HG02678 (cell line): ENCODE results near the gene CHIC2.

Experiments used
- ATAC-seq: cut with Tn5 transposase; IDR thresholded peaks from one replicate; pipeline ENCODE4 v1.9.1; 2021; ENCODE audit warnings: mild to moderate bottlenecking, moderate library complexity; ENCODE audit not compliant: unreplicated experiment

The CHIC2 gene

GRCh38 chr4:54011201-54011600 is 53.2 kb downstream of the CHIC2 start:
- ATAC-seq, result no peak

DNA sequence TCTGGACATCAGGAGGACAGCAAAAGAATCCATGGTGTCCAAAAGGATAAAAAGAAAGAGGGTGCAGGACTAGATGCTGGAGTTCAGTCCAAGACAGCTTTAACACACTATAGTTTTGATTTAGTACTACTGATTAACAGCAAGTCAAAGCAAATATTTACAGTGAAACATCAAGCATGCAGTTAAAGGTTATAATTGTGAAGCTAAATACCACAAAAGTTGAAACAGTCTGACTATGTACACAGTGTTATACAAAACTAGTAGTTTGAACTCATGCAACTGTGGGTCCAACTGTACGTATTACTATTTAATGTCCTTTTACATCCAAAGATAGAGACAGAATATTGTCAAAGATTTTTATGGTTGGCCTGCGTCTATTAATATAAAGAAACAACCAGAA is 57.6 kb downstream of the CHIC2 start:
- no peak for ATAC-seq

DNA sequence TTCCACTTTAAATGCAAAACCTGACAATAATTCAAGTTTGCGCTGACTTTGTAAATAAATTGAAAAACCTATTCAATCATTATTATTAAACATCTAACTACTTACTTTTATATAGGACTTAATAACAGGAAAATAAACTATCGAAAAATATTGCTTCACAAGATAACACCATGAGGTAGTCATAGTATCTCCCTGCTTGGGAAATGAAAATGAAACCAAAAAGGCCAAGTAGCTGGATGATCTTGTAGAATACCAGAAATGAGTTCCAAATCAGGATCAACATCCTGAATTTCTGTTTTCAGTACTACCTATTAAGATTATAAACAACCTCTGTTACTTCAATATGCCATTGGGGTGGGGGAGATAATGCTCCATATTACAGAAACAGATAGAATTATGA is 58.9 kb downstream of the CHIC2 start:
- no peak for ATAC-seq

DNA sequence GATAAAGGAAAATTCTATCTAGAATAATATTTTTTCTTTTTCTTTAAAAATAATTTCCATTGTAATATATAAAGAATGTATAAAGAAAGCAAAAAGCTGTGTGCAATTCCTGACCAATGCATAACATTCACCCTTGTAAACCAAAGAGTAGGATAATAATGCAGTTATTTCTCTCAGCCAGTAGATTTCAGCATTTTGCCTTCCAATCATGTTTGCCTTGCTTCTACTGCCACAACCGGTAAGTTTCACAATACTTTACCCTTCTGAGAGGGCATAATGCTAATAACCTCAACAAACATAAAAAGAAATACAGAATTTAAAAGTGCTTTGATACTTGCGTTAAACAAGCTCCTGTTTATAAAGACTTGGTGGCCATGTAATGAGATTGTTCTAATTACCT is 59.9 kb downstream of the CHIC2 start:
- no peak for ATAC-seq

DNA sequence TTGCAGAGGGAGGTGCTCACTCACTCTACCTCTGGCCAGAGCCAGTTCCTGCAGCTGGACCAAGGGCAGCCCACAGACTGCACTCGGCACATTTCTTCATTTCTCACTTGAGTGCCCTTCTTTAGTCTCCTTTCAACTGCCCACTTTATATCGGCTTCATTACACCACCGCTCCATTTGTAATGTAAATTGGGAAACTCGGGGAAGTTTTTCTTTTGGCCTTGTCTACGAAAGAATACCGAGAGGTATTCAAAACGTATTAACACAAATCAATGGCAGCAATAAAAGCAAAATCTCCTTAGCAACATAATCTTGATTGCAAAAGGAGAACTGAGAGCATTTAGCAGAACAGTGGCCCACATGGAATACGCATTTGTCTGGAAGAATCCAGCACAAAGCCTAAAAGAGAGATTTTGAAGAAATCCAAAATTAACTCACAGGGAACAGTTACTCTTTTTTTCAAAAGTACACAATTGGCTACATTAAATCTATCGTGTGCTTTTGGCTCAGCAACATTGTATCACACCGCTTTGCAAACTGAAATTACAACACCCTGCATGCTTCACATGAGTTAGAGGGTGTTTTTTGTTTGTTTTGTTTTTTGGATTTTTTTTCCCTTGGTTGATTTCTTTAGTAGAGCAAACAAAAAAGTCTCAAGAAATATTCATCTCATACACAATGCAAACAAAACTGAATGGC is 62.6 kb downstream of the CHIC2 start:
- ATAC-seq, result no peak

GRCh38 chr4:53997898-53998297 is 66.5 kb downstream of the CHIC2 start:
- no peak for ATAC-seq

DNA sequence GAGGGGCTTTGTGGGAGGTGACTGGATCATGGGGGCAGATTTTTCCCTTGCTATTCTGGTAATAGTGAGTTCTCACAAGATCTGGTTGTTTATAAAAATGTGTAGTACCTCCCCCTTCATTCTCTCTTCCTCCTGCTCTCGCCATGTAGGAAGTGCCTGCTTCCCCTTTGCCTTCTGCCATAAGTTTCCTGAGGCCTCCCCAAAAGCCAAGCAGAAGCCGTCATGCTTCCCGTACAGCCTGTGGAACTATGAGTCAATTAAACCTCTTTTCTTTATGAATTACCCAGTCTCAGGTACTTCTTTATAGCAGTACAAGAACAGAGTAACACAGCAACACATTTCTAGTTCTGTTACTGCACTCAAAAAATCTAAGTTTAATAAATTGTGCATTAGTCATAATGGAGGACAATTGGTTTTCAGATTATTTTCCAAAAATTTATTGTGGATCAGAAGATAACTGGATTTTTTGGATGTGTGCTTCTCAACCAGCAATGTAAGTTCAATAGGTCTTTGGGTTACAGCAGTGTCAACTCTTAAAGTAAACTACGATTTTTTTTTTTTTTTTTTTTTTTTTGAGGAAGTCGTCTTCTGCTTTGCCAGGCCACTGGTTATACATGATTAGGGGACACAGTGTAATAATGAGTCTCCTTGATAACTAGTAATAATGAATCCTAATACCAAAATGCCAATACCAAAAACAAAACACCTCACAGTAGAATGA is 69.9 kb downstream of the CHIC2 start:
- no peak for ATAC-seq

- no peak for ATAC-seq
Observed at GRCh38 chr4:53992785-53993184, 71.6 kb downstream of the CHIC2 start.

GRCh38 chr4:53991821-53992220 is 72.6 kb downstream of the CHIC2 start:
- ATAC-seq, result no peak

GRCh38 chr4:53990641-53991040 is 73.8 kb downstream of the CHIC2 start:
- ATAC-seq, result no peak

GRCh38 chr4:53987761-53988171 is 76.6 kb downstream of the CHIC2 start:
- ATAC-seq, result no peak

DNA sequence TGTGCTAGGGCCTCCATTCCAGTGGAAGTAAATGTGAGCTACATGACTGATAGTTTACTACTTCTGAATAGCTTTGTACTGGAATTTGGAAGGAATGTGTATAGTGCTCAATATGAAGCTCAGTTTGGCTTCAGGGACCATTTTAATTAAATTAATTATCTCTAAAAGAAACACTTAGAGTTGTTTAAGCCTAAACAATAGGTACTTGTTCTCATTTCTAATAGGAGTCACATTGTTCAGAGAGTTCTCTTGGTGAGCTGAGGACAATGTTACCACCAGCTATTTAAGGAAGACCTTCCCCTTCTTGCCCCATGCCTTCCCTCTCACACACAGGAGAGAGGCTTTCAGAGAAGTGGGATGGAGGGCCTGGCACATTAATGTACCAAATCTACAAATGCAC is 78.3 kb downstream of the CHIC2 start:
- ATAC-seq, result no peak

- no peak for ATAC-seq
Observed at GRCh38 chr4:53981567-53981966, 82.8 kb downstream of the CHIC2 start.

GRCh38 chr4:53981066-53981465 is 83.3 kb downstream of the CHIC2 start:
- no peak for ATAC-seq

- ATAC-seq, result no peak
Observed at GRCh38 chr4:53974561-53974960, 89.8 kb downstream of the CHIC2 start.

DNA sequence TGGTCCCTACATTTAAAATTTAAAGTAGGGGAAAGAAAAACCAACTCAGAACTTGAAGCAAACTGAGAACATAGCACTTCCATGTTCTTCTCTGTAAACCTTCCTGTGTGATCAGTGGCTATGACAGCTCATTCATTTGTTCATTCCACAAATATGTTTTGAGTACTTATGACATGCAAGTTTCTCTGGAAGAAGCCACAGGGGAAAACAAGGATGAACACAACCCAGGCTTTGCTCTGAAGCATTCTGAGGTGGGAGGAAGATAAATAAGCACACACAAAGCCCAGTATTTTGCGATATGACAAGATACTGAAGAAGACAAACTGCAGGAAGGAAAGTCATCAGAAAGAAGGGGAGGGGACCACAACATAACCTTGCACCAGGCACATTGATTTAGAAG is 96.4 kb downstream of the CHIC2 start:
- no peak for ATAC-seq

DNA sequence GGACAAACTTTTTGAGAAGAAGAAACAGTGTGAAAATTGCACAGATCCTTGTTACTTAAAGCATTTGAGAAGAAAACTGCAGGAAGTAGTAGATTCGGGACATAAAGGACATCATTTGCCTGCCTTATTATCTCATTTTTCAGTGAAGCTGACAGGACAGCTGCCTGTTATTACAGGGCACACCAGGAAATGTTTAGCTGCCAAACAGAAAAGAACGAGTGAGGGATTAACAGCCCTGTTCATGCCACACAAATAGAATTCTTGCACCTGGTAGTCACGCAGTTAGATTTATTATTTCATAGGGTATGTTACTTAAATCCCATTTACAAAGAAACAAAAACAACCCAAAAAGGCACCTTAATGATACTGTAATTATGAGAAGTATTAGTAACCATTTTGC is 100.6 kb downstream of the CHIC2 start:
- ATAC-seq, result no peak

DNA sequence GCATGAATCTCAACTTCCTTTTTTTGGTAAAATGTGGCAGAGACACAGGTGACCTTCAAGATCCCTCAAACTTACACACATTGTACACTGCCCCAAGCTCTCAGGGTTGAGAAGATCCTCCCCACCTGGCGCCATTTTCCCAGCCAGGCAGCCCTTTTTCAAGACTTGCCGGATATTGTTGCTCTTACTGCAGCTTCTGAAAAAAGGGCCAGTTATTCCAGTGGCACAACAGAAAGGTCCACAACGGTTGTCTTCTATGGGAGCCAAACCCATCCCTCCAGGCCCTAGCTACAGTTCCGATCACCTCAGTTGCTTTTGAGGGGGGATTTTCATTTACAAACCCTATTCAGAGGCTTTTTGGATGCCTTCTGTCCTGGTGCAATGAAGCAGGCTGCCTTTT is 101.1 kb downstream of the CHIC2 start:
- no peak for ATAC-seq

DNA sequence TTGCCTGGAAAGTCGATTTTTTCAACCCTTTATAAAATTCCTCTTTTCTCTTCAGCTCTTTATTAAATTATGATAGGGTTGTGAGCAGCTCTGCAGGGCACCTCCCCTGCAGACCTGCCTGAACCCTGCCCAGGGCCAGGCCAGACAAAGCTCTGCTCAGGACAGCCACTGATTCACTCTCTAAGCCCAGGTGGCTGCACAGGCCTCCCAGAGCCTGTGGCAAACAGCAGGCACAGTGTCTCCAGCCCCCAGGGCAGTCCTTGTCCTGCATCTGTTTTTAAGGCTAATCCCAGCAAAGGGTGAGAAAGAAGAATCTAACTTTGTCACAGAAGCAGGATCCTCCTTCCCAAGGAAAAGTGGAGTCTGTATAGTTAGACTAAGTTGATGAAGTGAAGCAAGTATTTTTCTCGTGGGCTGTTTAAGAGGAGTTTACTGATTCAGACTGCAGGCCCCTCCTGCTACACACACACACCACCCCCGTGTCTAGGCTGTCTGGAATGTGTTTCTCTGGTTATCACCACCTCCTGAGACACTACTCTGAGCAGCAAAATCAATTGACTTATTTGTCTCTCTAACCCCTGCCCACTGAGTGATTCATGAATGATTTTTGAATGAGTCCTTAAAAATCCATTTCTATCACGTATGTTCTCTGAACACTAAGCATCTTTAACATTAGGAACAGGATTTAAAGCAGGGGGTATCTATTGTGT is 101.7 kb downstream of the CHIC2 start:
- no peak for ATAC-seq

DNA sequence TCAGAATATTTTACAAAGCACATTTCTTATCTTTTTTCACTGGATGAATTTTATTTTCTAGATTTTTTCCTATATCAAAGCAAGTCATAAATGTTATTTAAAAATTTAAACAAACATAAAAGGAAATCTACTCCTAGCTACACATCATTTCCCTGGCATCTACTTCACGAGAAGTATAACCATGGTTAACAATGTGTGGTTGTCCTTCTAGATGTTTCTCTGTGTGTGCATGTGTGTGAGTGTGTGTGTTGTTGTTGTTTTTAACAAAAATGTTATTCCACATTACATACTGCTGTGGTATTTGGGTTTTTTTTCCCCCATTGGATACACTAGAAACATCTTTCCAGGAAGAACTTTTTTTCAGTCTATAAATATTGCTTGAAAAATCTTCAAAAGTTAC is 103.1 kb downstream of the CHIC2 start:
- ATAC-seq, result no peak

DNA sequence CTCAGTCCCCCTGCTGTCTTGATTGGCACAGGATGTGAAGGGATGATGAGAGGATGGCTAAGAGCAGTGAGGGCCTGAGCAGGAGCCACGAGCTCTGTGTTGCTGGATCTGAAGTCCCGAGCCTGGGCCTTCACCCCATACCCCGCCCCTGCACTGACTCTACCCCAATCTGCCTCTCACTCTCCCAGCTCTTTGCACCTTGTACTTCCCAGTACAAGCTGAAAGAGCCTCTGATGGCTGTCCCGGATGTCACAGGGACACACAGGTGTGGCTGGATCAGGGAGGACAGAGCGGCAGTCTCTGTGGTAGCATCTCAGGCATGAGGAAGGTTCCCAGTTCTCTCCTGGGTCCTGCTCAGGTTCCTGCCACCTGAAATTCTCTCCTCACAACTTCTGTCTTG is 103.6 kb downstream of the CHIC2 start:
- ATAC-seq, result no peak
